Progenitor cell of endocrine pancreas (in vitro differentiated cells): ENCODE measurements around the gene DGCR2. TPM values are rescaled to one million over a fixed set of nuclear protein-coding genes. Genes with fewer than 3 reads are reported as not detected.

ENCODE experiments used
- DNase-seq: peaks from one replicate; pipeline ENCODE4 v3.0.0; 2021; ENCODE audit warnings: low spot score; ENCODE audit not compliant: unreplicated experiment
- H3K27ac Mint-ChIP-seq: 2 replicates; pipeline ENCODE4 v1.8.0; 2021; ENCODE audit warnings: mild to moderate bottlenecking, moderate library complexity, mixed read lengths
- H3K27me3 Mint-ChIP-seq: 2 replicates; pipeline ENCODE4 v1.8.0; 2021; ENCODE audit warnings: mixed read lengths
- H3K36me3 Mint-ChIP-seq: 2 replicates; pipeline ENCODE4 v1.8.0; 2022; ENCODE audit warnings: mixed read lengths; ENCODE audit not compliant: insufficient read depth
- H3K4me1 Mint-ChIP-seq: 2 replicates; pipeline ENCODE4 v1.8.0; 2021; ENCODE audit warnings: low read depth, mixed read lengths
- H3K4me3 Mint-ChIP-seq: 2 replicates; pipeline ENCODE4 v1.8.0; 2021; ENCODE audit warnings: low read depth, mild to moderate bottlenecking, moderate library complexity, mixed read lengths
- H3K9me3 Mint-ChIP-seq: 2 replicates; pipeline ENCODE4 v1.8.0; 2021; ENCODE audit warnings: low read depth, mixed read lengths
- CTCF ChIP-seq: fragments of 200-600 bp; sonication (generic); IDR thresholded peaks from one replicate; pipeline ENCODE4 v1.5.0; 2021; ENCODE audit warnings: antibody characterized with exemption, mild to moderate bottlenecking; ENCODE audit not compliant: unreplicated experiment
- total RNA-seq: library from RNA; stranded (reverse); gene quantifications from 2 replicates; pipeline ENCODE4 v1.2.1, GENCODE V29; 2021

DGCR2 gene
- total RNA-seq, 1 donor from 2014 or later = 89.1 TPM

GRCh38 chr22:19128009-19128401 is 5.8 kb upstream of the DGCR2 start:
- no peak for DNase-seq
- no peak for TF ChIP-seq CTCF
- H3K27ac Mint-ChIP-seq = no peak overlapping the region
- no peak overlapping the region for H3K4me3 Mint-ChIP-seq
- H3K36me3 Mint-ChIP-seq = peaks cover 2% of the 10 kb centered on the region
- H3K9me3 Mint-ChIP-seq = no peaks in the 10 kb centered on the region
- peaks cover 5% of the 10 kb centered on the region for H3K4me1 Mint-ChIP-seq
- H3K27me3 Mint-ChIP-seq = no peaks in the 10 kb centered on the region

- DNase-seq = no peak
- Mint-ChIP-seq H3K4me1 (peaks cover 9% of the 10 kb centered on the region), H3K27ac (no peak overlapping the region), H3K36me3 (peaks cover 2% of the 10 kb centered on the region), H3K27me3 (no peaks in the 10 kb centered on the region), H3K9me3 (no peaks in the 10 kb centered on the region), H3K4me3 (no peak overlapping the region)
- TF ChIP-seq CTCF = no peak
Observed at GRCh38 chr22:19127329-19128008, 5.3 kb upstream of the DGCR2 start.

- Mint-ChIP-seq H3K27me3 (no peaks in the 10 kb centered on the region), H3K4me1 (peaks cover 9% of the 10 kb centered on the region), H3K9me3 (no peaks in the 10 kb centered on the region), H3K36me3 (peaks cover 1% of the 10 kb centered on the region), H3K4me3 (no peak overlapping the region), H3K27ac (no peak overlapping the region)
- DNase-seq = no peak
- no peak for TF ChIP-seq CTCF
Observed at GRCh38 chr22:19126309-19127273, 4.4 kb upstream of the DGCR2 start.

- no peak for DNase-seq
- no peak overlapping the region for H3K4me3 Mint-ChIP-seq
- no peak for TF ChIP-seq CTCF
- H3K36me3 Mint-ChIP-seq = no peaks in the 10 kb centered on the region
- H3K4me1 Mint-ChIP-seq = peaks cover 16% of the 10 kb centered on the region
- H3K27me3 Mint-ChIP-seq = no peaks in the 10 kb centered on the region
- H3K27ac Mint-ChIP-seq = no peak overlapping the region
- no peaks in the 10 kb centered on the region for H3K9me3 Mint-ChIP-seq
Observed at GRCh38 chr22:19125474-19126308, 3.5 kb upstream of the DGCR2 start.

- no peak for DNase-seq
- Mint-ChIP-seq H3K9me3 (no peaks in the 10 kb centered on the region), H3K4me3 (no peak overlapping the region), H3K36me3 (no peaks in the 10 kb centered on the region), H3K27me3 (no peaks in the 10 kb centered on the region), H3K27ac (no peak overlapping the region), H3K4me1 (peaks cover 22% of the 10 kb centered on the region)
- TF ChIP-seq CTCF = no peak
Observed at GRCh38 chr22:19125011-19125410, 2.8 kb upstream of the DGCR2 start.
